ENCODE results near the gene PRPF18.

Gene PRPF18

GRCh38 chr10:13563481-13564445, 23.0 kb upstream of the PRPF18 start:
- no peak for TF ChIP-seq CTCF (IDR thresholded peaks at IDR 0.05)

- no peak for TF ChIP-seq CTCF (IDR thresholded peaks at IDR 0.05)
Measured at GRCh38 chr10:13564576-13564975, 22.2 kb upstream of the PRPF18 start.

GRCh38 chr10:13567030-13567429, 19.7 kb upstream of the PRPF18 start:
- no peak for TF ChIP-seq CTCF (IDR thresholded peaks at IDR 0.05)

- TF ChIP-seq CTCF (IDR thresholded peaks at IDR 0.05), result no peak
Measured at GRCh38 chr10:13571541-13571940, 15.2 kb upstream of the PRPF18 start.

DNA sequence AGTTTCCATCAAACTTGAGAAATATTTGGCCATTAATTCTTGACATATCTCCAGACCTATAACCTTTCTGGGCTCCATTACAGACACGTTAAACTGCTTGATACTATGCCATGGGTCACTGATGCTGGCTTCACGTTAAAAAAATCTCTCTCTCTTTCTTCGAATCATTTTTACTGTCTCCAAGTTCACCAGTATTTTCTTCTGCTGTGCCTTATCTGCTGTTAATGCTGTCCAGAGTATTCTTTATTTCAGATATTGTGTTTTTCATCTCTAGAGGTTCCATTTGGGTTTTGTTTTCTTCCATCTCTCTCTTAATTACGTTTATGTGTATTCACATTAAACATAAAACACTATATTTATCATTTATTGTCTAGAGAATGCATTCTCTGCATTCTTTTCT, 12.8 kb upstream of the PRPF18 start:
- no peak for TF ChIP-seq CTCF (IDR thresholded peaks at IDR 0.05)

DNA sequence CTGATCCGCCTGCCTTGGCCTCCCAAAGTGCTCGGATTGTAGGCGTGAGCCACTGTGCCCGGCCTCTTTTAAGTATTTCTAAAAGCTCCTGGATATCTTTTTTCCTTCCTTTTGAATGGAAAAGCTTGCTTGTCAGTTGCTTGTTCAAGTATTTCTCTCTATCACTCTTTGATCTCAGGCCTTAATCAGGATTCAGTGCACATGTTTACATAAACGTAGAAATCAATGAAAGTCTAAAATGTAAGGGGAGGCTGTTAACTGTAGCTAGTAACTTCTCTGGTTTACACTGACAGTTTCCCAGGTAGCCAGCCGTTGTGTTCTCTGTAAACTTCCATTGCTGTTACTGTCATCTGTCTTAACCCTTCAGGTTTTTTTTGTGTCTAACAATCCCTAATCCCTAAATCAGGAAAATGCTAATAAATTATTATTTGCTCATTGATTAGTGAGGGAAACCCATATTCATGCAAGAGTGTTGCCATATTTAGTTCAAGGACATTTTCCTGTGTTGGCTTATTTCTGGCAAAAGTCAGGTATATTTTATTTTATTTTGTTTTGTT, 1.5 kb upstream of the PRPF18 start:
- TF ChIP-seq CTCF (IDR thresholded peaks at IDR 0.05), result no peak

DNA sequence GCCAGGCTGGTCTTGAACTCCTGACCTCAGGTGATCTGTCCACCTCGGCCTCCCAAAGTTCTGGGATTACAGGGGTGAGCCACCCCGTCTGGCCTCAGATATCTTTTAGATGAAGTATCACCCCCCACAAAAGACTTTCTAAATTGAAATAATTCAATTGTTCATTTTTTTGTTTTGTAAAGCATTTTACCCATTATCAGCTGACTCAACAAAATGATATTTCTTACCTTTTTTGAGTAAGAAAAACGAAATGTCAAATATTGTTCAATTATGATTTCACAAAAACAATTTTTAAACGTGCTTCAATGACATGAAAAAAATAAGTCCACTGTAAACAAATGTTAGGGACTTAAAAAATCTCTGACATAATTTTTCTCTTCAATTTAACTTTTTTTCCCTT, 822 bp upstream of the PRPF18 start:
- no peak for TF ChIP-seq CTCF (IDR thresholded peaks at IDR 0.05)

All from LNCAP (cell line).